Measurements from ENCODE around the gene EMILIN1.

The EMILIN1 gene

DNA sequence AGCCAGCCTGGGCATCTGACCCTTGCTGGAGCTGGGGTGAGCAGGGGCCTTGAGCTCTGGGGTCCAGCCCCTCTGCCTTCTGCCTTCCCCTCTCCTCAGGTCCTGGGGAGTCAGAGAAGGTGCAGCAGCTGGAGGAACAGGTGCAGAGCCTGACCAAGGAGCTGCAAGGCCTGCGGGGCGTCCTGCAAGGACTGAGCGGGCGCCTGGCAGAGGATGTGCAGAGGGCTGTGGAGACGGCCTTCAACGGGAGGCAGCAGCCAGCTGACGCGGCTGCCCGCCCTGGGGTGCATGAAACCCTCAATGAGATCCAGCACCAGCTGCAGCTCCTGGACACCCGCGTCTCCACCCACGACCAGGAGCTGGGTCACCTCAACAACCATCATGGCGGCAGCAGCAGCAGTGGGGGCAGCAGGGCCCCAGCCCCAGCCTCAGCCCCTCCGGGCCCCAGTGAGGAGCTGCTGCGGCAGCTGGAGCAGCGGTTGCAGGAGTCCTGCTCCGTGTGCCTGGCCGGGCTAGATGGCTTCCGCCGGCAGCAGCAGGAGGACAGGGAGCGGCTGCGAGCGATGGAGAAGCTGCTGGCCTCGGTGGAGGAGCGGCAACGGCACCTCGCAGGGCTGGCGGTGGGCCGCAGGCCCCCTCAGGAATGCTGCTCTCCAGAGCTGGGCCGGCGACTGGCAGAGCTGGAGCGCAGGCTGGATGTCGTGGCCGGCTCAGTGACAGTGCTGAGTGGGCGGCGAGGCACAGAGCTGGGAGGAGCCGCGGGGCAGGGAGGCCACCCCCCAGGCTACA lies 3.8 kb downstream of the EMILIN1 start:
- DNase-seq, result no peak

- DNase-seq, result no peak
Measured at GRCh38 chr2:27082773-27083409, 4.5 kb downstream of the EMILIN1 start.

DNA sequence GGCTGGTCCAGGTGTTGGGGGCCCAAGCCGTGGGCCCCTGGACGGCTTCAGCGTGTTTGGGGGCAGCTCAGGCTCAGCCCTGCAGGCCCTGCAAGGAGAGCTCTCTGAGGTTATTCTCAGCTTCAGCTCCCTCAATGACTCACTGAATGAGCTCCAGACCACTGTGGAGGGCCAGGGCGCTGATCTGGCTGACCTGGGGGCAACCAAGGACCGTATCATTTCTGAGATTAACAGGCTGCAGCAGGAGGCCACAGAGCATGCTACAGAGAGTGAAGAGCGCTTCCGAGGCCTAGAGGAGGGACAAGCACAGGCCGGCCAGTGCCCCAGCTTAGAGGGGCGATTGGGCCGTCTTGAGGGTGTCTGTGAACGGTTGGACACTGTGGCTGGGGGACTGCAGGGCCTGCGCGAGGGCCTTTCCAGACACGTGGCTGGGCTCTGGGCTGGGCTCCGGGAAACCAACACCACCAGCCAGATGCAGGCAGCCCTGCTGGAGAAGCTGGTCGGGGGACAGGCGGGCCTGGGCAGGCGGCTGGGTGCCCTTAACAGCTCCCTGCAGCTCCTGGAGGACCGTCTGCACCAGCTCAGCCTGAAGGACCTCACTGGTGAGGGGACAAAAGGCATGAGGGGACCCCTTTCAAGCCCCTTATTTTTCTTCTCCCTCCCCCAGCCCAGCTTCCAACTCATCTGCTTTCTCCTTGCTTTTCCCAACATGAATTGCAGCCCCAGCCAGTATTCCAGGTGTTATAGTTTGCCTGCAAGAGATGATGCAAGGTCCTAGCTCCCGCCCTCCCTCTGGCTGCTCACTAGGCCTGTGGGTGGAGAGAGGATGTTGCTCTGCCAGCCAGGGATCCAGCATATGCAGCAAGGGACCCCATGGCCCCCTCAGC lies 5.2 kb downstream of the EMILIN1 start:
- no peak for DNase-seq

DNA sequence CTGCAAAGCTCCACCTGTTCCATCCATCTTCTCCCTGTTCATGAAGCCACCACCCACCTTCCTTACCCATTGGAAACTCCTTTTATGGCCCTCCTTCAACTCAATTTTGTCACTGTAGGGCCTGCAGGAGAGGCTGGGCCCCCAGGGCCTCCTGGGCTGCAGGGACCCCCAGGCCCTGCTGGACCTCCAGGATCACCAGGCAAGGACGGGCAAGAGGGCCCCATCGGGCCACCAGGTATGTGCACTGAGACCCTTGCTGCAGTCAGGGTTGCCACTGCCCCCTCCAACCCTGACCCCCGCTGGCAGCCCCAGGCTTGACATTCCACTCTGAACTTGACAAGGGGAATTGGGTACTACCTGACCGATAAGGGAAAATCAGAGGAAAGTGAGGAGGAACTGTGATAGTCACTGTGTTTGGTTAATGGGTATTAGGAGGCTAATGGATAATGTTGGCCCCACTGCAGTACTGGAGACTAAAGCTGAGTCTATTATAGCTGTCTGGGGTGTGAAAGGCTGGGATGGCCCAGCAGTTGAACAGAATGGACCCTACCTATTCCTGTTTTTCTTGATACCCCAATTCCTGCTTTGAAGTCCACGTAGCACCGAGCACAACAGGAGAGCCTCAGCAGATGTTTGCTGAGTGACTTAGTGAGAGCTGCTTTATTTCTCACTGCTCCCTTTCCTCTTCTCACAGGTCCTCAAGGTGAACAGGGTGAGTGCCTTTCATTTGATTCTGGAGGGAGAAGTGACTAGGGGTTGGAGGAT lies 6.1 kb downstream of the EMILIN1 start:
- no peak for DNase-seq

- DNase-seq, result no peak
Measured at GRCh38 chr2:27085062-27085672, 6.8 kb downstream of the EMILIN1 start.

DNA sequence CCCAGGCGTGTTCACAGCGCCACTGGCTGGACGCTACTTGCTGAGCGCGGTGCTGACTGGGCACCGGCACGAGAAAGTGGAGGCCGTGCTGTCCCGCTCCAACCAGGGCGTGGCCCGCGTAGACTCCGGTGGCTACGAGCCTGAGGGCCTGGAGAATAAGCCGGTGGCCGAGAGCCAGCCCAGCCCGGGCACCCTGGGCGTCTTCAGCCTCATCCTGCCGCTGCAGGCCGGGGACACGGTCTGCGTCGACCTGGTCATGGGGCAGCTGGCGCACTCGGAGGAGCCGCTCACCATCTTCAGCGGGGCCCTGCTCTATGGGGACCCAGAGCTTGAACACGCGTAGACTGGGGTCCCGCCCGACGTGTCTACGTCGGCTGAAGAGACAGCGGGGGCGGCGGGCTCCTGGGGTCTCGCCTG lies 7.3 kb downstream of the EMILIN1 start:
- peak; percentile 61 for DNase-seq

DNA sequence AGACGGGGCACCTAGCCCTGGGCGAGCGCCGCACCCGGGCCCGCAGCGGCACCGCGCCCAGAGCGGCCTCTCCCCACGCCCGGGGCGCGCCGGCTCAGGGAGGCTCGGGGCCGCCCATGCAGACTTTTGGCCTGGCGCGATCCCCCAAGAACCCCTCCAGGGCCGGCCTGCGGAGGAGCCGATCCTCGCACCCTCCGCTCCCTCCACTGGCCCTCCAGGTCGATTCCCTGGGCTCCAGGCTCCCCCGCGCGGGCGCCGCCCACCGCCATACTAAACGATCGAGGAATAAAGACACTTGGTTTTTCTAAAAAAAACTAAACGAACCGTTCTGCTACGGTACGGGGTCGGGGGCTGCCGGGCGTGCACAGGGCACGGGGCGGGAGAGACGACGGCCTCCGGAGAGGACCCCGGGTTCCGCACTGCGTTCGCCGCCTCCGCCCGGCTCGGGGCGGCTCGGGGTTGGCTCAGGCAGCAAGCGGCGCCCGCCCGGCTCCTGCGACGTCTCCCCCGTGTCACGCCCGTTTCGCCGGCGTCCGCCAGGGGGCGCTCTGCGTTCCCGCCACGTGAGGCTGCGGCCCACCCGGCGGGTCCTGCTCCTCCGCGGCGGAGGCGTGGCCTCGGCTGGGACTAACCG lies 7.8 kb downstream of the EMILIN1 start:
- peak; percentile 91 for DNase-seq

- peak; percentile 44 for DNase-seq
Measured at GRCh38 chr2:27086724-27087593, 8.5 kb downstream of the EMILIN1 start, which contains the start of gene KHK. KHK (plus strand) TSS chr2:27086772; CDS start chr2:27087260, 488 bp downstream.

GRCh38 chr2:27087823-27088410 lies 9.5 kb downstream of the EMILIN1 start:
- no peak for DNase-seq

DNA sequence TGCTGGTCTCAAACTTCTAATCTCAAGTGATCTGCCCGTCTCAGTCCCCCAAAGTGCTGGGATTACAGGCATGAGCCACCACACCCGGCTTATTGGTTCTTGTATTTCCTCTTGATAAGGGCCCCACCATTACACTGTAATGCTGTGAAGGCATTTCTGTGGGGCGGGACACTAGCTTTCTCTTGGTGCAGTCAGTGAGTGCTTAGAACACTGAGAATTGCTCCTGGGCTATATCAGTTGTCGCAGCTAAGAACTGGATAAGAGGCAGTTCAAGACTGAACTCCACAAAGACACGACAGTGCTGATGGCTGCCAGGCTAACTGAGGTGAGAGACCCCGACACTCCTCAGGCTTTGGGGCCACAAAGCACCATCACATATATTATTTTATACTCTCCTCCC lies 10.2 kb downstream of the EMILIN1 start:
- no peak for DNase-seq

GRCh38 chr2:27089111-27089954 lies 10.9 kb downstream of the EMILIN1 start:
- no peak for DNase-seq

DNA sequence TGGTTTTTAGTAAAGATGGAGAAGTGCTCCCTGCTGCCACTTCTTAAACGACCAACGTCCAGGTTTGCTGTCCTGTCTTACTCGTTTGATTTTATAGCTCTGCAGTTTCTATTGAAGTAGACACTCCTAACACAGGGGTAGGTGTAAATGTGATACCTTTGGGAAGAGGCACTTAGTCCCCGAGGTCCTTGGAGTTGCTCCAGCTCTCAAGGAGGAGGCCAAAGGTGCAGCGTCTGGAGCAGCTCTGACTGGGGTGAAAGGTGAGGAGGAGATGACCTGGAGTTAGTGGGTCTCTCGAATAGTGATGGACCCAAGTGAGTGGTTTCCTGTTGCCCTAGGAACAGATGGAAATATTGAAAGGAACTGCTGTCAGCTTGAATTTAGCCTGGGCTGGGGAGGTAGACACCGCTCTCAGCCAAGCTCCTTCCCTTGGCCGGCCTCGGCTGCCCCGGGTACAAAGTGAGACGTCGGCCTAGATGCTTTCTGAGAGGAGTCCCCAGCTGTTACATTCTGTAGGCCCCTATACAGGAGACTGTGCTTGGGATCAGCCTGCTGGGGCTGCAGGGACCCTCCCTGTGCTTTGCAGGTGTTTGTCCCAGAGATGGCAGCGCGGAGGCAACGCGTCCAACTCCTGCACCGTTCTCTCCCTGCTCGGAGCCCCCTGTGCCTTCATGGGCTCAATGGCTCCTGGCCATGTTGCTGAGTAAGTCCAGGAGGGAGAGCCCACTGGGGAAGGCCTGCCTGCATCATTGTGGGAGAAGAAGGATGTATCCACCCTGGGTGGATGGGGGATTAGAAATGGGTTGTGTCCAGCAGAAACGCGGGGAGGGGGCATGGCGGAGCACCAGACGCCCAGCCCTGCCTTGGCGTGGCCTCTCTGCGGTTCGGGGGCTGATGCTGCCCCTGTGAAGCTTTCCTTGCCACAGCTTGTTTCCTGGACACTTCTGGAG lies 13.6 kb downstream of the EMILIN1 start:
- DNase-seq, result no peak

DNA sequence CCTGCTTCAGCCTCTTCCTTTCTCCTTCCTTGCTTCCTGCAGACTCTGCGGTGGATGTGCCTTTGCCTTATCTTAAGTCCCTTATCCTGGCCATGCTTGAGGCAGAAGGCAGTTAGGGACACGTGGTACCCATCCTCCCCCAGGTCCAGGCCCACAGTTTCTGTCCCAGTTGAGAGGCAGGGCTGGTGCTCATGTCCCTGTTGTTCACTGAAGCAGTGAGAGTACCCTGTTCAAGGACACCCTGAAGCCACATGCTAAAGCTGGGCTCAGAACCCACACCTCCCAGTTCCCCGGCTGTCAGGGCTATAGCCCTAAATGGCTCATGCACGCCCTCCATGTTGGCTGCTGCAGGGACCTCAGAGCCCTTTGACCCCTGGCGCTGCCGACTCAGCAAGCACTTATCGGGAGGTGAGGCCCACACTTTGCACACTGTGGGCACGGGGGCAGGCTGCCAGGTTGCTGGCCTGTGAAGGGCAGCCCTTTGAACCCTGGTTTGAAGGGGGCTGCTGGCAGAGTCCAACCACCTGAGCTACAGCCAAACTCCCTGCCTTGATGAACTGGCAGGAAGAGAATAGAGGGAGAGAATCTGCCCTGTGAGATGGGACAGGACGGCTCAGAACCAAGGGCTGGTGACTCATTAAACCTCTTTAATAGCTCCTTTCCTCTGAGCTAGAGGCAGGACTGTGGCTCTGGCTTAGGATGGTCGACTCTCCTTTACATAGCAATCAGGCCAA lies 14.4 kb downstream of the EMILIN1 start:
- no peak for DNase-seq

GRCh38 chr2:27093430-27094352 lies 15.3 kb downstream of the EMILIN1 start:
- no peak for DNase-seq

DNA sequence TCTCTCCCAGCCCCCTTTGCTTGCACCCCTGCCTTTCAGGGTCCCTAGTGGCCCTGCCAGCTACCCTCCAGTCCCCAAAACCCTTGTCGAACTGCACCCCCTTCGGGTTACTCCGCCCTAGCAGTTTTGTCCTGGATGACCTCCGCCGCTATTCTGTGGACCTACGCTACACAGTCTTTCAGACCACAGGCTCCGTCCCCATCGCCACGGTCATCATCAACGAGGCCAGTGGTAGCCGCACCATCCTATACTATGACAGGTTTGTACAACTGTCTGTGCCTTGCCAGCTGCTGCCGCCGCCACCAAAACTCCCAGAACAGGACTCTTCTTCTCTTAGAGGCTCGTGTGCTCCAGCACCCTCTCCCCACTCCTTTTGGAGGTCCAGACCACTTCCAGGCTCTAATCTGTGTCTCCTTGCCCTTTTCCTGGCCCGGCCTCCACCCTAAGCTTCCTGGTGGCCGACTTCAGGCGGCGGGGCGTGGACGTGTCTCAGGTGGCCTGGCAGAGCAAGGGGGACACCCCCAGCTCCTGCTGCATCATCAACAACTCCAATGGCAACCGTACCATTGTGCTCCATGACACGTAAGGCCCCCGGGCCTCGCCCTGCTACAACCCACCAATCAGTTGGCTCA lies 16.1 kb downstream of the EMILIN1 start:
- no peak for DNase-seq

DNA sequence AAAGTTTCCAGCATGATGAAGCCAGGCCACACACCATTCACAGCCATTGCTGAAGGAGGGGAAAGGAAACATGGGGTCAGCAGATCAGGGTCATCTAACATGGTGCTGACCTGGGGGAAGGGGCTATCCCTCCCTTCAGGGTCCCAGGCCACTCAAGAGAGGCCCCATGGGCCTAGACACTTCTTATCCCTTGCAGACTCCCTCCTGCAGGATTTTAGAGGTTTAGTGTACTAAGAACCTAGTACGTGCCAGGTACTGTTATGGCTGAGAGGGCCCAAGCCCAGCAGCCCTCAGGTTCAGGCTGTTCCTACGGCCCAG lies 17.0 kb downstream of the EMILIN1 start:
- no peak for DNase-seq

Measured in EL (cell line).